Parietal lobe (tissue), 1 donor: Measurements from ENCODE around the gene KLF14. TPM values are rescaled to one million over a fixed set of nuclear protein-coding genes. Genes with fewer than 3 reads are reported as not detected.

Source experiments
- total RNA-seq: library from RNA; depleted of rRNA; stranded (reverse); fragments of >200 nt; gene quantifications from one replicate; pipeline ENCODE4 v1.2.3, GENCODE V29; 2014

KLF14 gene
- total RNA-seq: not detected

DNA sequence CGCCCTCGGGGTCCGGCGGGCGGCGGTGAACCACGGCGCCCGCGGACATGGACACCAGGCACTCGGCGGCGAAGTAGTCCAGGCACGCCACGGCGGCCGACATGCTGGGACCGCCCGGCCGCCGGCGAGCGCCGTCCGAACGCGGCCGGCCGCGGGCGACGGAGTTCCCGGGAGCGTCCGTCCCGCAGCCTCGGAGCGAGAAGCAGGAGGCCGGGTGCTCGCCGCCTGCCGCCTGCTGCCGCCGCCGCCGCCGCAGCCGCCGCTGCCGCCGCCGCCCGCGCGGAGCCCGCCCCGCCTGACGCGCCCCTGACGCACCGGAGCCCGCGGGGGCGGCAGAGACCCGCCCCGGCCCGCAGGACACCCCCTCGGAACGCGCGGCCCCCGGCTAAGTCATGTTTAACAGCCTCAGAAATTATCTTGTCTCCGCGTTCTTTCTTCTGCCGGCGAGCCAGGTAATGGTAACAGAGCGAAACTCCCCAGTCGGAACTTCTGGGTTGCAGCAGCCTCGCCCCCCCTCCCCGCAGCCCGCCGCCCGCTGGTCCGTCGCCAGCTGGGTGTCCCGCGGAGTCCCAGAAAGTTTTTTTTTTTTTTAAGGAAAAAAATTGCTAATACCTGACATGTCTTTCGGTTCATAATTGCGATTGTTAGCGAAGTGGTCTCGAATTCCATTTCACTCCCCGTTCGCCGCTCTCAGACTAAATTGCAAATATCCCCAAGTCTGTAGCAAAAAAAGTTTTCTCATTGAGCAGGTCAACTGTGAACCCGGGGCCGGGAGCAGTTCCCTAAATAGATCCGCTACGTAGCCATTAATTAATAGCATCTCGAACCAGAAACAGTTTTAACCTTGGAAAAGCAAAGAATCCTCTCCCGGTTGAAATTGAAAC lies at the start of gene KLF14:
Gene KLF14, minus strand, starts transcription at position 277 of the 884 bp plus-strand sequence. Its CDS starts 174 bp downstream, at position 103.

Other genes starting within 250 kb of the KLF14 start
- 110 TPM for gene MEST, start 242.1 kb downstream of the KLF14 start, total RNA-seq
- gene COPG2, start 65.5 kb downstream of the KLF14 start, total RNA-seq: 51.3 TPM
- not detected for gene TSGA13, start 47.7 kb downstream of the KLF14 start, total RNA-seq